ENCODE measurements around the gene NPAT.
A peak's percentile ranks its signal among the peaks of the same experiment; 100 is the strongest.
"Not testable (repeated sequence)": the region's sequence is repeated elsewhere in the genome, so short reads cannot be mapped to it uniquely, and the experiment has no call there.

NPAT gene

DNA sequence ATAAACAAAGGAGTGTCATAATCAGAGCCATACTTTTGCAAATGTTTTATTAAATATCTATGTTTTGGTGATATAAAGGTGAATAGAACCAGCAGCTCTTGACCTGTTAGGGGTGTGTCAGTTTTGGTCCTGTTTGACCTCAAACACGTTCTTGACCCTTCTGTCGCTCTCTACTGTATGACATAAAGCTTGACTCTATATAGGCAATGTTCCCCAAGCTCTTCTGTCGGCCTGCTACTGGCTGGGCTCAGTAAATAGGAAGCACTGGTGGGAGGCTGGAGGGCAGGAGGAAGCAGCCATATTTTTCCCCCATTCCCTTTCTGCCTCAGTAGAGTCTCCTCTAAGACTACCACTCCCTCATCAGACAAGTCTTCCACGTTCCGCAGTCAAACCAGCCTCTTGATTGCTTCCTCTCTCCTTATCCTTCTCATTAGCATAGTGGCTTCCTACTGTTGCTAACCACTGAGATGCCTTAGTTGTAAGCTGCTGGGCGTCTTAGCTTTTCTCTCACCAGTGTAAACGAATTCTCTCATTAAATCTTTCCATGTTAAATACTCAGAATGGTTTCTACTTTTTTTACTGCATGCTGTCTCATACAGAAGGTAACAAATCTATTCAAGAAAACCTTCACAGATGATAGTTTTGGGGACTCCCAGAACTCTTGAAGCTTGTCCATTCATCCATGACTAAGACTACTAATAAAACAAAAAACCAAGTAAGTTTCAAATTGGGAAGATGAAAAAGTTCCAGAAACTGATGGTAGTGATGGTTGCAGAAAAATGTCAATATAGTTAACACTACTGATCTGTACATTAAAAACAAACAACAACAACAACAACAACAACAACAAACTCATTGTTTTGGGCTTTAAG lies 3.3 kb downstream of the NPAT start:
- DNase-seq (ENCODE audit: low spot score) = no peak

GRCh38 chr11:108218455-108218854 lies 4.0 kb downstream of the NPAT start:
- DNase-seq (ENCODE audit: low spot score) = no peak

DNA sequence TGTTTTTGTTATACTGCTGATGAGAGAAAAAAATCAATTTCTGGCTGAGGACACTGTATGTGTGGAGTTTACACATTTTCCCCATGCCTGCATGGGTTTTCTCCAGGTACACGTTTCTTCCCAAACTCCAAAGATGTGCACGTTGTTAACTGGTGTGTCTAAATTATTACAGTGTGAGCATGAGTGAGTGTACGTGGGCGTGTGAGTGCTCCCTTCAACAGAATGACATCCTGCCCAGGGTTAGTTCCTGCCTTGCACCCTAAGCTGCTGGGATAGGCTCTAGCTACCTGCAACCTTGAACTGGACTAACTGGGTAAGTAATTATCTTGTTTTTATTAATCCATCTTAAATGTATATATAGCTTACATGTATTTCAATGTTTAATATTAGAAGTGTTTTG lies 5.5 kb downstream of the NPAT start:
- no peak for DNase-seq (ENCODE audit: low spot score)

GRCh38 chr11:108213784-108214183 lies 8.7 kb downstream of the NPAT start:
- no peak for DNase-seq (ENCODE audit: low spot score)

GRCh38 chr11:108210441-108210840 lies 12.0 kb downstream of the NPAT start:
- DNase-seq (ENCODE audit: low spot score) = no peak

DNA sequence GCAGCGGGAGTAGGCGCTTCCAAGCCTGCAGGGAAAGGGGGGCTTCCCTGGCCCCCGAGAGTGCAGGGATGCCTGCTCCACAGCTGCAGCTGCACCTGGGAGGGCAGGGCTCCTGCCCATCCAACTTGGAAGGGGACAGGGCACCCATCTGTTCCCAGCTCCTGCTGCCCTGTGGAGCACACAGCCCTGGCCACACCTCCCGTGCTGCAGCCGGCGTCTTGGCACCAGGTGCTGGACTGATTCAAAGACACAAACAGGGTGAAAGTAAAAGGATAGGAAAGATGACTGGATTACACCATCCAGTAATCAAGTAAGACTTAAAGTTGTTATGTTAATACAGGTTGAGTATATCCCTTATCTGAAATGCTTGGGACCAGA lies 14.8 kb downstream of the NPAT start:
- no peak for DNase-seq (ENCODE audit: low spot score)

GRCh38 chr11:108206969-108207682 lies 15.3 kb downstream of the NPAT start:
- no peak for DNase-seq (ENCODE audit: low spot score)

DNA sequence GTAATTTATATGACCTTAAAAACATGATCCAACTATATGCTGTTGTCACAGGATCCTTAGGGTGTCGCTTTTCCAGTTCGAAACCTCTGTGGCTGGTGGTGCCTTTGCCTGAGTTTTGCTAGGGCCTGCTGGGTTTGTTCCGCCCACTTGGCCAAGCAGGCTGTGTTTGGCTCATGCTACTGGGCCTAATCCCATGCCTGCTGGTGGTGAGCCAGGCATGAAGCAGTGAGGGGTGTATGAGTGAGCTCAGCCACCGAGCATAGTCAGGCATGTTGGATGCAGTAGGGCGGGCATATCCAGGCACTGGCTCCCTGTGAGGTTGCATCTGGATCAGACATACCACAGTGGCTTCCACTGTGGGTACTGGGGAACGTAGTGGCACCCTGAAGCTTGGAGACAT lies 16.3 kb downstream of the NPAT start:
- DNase-seq (ENCODE audit: low spot score) = peak; percentile 25

DNA sequence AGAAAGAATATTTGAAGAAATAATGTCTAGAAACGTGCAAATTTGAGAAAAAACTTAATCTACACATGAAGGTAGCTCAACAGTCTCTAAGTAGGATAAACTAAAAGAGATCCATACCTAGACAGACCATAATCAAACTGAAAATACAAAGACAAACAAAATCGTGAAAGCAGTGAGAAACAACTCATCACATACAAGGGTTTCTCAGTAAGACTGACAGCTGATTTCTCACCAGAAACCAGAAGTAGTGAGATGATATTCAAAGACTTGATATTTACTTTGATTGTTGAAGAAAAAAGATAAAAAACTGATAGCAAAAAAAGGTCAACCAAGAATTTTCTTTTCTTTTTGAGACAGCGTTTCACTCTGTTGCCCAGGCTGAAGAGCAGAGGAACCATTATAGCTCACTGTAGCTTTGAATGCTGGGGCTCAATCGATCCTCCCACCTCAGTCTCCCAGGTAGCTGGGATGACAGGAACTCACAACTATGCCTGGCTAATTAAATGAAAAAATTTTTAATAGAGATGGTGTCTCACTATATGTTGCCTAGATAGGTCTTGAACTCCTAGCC lies 17.4 kb downstream of the NPAT start:
- DNase-seq (ENCODE audit: low spot score) = no peak

DNA sequence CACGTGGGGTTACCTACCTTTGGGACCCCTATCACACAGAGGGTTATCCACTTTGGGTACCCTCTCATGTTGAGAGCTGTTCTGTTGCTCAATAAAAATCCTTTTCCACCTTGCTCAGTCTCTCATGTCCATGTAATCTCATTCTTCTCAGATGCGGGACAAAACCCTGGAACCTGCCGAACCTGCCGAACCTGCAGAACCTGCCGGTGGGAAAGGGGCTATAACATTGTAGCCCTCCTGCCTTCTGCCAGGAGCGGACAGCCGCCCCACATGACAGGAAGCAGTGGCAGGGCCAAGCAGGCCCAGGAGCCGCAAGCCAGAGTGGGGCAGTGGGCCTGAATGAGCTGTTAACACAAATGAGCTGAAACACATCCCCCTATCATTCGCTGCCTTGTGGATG lies 18.1 kb downstream of the NPAT start:
- DNase-seq (ENCODE audit: low spot score) = no peak

DNA sequence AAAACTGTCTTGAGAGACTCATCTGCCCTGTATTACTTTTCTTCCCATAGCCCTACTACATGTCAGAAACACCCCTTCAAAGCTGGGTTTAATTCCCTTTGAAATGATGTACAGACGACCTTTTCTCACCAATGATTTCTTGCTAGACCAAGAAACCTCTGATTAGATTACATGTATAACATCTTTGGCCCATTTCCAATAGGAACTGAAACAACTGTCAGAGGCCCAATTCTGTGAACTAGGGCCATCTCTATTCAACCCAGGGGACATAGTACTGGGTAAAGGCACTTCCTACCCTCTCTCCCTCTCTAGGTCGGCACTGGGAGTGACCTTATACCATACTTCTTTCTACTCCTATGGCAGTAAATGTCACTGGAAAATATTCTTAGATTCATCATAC lies 19.4 kb downstream of the NPAT start:
- no peak for DNase-seq (ENCODE audit: low spot score)

DNA sequence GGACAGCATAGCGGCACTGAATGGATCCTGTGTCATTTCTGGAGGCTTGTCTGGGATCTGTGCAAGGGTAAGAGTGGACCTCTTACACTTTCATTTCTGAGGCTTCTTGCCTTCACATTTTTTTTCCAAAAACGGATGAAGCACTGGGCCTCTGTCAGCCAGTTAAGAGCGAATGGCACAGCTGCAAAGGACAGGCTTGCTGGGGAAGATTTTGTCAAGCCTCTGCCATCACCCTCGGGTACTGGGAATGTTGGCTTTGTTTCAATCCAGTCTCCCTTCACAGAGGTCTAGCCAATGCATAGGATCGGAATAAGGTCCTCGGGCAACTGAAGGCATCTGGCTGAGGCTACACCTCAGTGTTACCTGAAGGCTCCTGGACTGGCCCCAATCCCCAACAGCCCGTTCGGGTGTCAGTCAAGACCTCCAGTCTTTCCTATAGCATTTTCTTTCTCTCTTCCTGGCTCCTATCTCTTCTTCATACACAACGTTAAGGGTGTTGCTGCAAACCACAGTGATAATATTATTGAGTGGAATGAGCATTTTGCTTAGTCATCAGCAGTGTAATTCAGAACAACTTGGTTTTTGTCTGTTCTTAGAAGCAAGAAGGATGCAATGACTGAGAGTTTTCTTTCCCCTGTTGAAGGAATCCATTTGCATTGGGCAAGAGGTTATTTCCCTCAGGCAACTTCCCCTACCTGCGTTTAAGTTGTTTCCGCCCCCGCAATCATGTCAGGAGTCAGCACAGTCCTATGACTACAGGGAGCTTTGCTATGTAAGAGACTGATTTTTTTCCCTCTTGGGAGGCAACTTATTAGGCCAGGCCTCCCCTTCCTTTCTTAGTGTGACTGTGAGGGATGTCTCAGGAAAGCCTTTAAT lies 22.8 kb downstream of the NPAT start:
- no peak for DNase-seq (ENCODE audit: low spot score)

DNA sequence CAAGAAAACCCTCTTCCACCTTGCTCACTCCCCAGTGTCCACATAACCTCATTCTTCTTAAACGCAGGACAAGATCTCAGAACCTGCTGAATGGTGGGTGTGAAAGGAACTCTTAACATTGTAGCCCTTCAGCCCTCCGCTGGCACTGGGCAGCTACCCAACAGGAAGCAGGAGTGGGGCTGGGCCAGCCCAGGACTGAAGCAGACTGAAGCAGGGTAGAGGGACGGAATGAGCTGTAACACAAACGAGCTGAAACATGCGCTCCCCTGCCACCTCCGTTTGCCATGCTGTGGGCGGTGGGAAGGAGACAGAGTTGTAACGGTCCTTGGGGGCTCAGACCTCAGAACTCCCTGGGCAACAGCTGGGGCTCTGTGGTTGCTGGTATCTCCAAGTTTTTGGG lies 23.6 kb downstream of the NPAT start:
- peak; percentile 28 for DNase-seq (ENCODE audit: low spot score)

DNA sequence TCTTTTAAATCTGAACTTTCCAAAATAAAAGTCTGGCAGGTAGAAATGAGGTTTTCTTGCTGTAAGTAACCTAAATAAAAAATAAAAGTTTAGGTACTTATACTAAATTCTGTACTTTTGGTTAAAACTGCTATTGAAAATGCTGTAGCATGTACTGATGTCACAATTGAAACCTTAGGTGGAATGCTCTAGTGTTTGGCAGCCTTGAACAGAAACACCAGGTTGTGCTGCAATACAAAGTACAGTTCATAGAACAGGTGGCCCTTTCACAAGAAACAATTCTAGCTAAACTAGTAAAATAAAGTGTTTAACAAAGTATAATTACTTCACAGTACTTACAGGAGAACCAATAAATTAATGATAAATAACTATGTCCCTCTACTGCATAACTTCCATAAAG lies 25.1 kb downstream of the NPAT start:
- no peak for DNase-seq (ENCODE audit: low spot score)

DNA sequence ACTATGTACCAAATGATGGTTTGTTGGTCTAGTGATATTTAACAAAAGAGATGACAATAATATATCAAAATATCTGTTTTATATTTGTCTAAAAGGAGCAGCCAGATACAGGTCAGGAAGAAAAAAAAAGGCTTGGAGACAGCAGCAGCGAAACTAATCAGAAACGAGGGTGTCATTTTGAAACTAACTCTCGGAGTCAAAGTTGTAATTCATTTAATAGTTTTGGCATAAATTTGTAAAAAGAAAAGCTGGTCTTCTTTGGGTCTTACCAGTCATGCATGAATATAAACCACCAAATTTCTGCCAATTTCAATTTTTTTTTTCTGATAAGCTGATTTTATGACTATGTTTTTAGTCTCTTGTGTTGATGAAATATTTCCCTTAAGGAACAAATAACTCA lies 25.5 kb downstream of the NPAT start:
- no peak for DNase-seq (ENCODE audit: low spot score)

DNA sequence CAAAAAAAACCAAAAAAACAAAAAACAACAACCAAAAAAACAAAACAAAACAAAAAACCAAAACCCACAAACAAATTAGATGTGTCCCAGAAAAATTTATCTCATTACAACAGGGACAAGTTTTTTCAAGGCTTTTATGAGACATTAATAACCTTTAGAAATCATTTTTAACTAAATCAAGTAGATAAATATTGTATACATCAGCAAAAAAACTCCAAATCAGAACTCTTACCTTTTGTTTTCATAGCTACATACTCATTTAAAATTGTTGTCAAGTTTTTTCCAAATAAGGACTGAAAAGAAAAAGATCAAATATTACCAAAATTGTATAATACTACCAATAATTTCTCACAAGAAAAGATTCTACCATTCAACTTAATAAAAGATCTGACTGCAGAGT lies 28.7 kb downstream of the NPAT start:
- no peak for DNase-seq (ENCODE audit: low spot score)

- DNase-seq (ENCODE audit: low spot score) = no peak
These were observed 44.9 kb downstream of the NPAT start for GRCh38 chr11:108177570-108177969.

- no peak for DNase-seq (ENCODE audit: low spot score)
These were observed 52.3 kb downstream of the NPAT start for GRCh38 chr11:108170184-108170583.

DNA sequence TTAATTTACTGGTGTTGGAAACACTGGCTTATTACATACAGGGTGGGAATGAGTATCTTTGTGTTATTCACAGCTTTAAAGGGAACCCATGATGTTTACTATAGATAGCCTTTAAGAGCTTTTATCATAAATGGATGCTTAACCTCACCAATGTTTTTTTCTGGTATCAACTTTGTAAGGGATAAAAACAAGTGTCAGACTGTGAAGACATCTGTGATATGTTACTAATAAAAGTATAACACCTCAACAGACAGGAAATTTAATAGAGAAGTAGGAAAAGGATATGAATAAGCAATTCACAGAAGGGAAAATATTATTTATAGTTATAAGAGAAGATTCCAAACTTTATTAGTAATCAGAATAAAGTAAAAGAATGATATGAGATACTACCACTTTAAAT lies 54.8 kb downstream of the NPAT start:
- DNase-seq (ENCODE audit: low spot score) = no peak

GRCh38 chr11:108162878-108163277 lies 59.6 kb downstream of the NPAT start:
- not testable (repeated sequence) for DNase-seq (ENCODE audit: low spot score)

GRCh38 chr11:108160970-108161566 lies 61.4 kb downstream of the NPAT start:
- no peak for DNase-seq (ENCODE audit: low spot score)

GRCh38 chr11:108154591-108154990 lies 67.8 kb downstream of the NPAT start:
- no peak for DNase-seq (ENCODE audit: low spot score)
